NCI-H446 (cell line): ENCODE data around the gene SMIM1.
A peak's percentile ranks its signal among the peaks of the same experiment; 100 is the strongest.

ENCODE experiments used
- DNase-seq, 2 experiments: peaks; one replicate each; lab custom pipeline; 2025; lab: John Stamatoyannopoulos, UW

The SMIM1 gene

GRCh38 chr1:3772715-3773571, at the start of gene SMIM1:
Gene SMIM1, plus strand, starts transcription at chr1:3772749. Its CDS starts 2,625 bp downstream, at chr1:3775374.
- no peak for DNase-seq

- no peak for DNase-seq
Observed at GRCh38 chr1:3722846-3723245, 49.7 kb upstream of the SMIM1 start.

GRCh38 chr1:3724416-3725030, 48.0 kb upstream of the SMIM1 start:
- peak; percentile 55 to 73 for DNase-seq

GRCh38 chr1:3725366-3725765, 47.2 kb upstream of the SMIM1 start:
- DNase-seq, result no peak

- DNase-seq, result no peak
Observed at GRCh38 chr1:3727042-3727824, 45.3 kb upstream of the SMIM1 start.

GRCh38 chr1:3727825-3728776, 44.4 kb upstream of the SMIM1 start:
- DNase-seq, result no peak

- no peak for DNase-seq
Observed at GRCh38 chr1:3729594-3730542, 42.7 kb upstream of the SMIM1 start.

- no peak for DNase-seq
Observed at GRCh38 chr1:3730543-3731247, 41.9 kb upstream of the SMIM1 start.

- no peak for DNase-seq
Observed at GRCh38 chr1:3731583-3732433, 40.7 kb upstream of the SMIM1 start.

- DNase-seq, result no peak
Observed at GRCh38 chr1:3732434-3733093, 40.0 kb upstream of the SMIM1 start.

GRCh38 chr1:3733094-3733882, 39.3 kb upstream of the SMIM1 start:
- DNase-seq, result no peak

GRCh38 chr1:3733883-3734589, 38.5 kb upstream of the SMIM1 start:
- DNase-seq, result no peak

- no peak for DNase-seq
Observed at GRCh38 chr1:3734602-3735001, 37.9 kb upstream of the SMIM1 start.

GRCh38 chr1:3735027-3735681, 37.4 kb upstream of the SMIM1 start:
- DNase-seq, result no peak

- no peak for DNase-seq
Observed at GRCh38 chr1:3735688-3736087, 36.9 kb upstream of the SMIM1 start.

GRCh38 chr1:3736131-3736561, 36.4 kb upstream of the SMIM1 start:
- DNase-seq, result no peak
